ENCODE measurements around the gene ADGRD1.

Gene ADGRD1

DNA sequence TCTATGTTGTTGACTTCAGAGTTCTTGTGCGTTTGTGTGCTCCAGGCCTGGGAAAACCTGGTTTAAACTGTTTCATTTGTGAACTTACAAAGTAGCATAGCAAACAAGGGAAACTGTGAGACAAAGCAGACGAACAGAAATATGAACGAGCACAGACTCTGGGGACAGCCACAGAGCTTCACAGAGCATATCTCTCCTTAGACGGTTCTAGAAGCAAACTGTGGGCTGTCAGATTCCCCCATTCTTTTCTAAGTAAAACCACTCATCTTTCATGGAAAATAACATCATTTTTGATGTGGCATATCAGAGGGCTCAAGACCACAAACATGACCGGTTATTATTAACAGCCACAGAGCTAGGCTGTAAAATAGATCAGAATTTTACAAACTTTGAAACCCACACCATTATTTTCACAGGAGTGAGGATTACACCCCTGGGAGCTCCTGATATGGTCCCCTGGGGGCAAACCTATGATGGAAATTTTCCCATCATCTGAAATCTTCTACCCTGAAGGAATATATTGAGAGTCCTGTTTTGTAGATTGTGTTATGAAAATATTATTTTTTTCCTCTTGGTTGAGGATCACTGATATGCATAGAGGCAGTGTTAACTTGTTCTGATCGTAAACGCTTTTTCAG, 102.0 kb downstream of the ADGRD1 start:
- Mint-ChIP-seq H3K27ac (no peak overlapping the region), H3K27me3 (ENCODE audit: low read depth, poor library complexity) (peaks cover 33% of the 10 kb centered on the region), H3K4me3 (no peak overlapping the region), H3K9me3 (no peaks in the 10 kb centered on the region), H3K4me1 (peaks cover 66% of the 10 kb centered on the region), H3K36me3 (ENCODE audit: low read depth) (no peaks in the 10 kb centered on the region)
- DNase-seq, result no peak
- TF ChIP-seq, protein P1, sequence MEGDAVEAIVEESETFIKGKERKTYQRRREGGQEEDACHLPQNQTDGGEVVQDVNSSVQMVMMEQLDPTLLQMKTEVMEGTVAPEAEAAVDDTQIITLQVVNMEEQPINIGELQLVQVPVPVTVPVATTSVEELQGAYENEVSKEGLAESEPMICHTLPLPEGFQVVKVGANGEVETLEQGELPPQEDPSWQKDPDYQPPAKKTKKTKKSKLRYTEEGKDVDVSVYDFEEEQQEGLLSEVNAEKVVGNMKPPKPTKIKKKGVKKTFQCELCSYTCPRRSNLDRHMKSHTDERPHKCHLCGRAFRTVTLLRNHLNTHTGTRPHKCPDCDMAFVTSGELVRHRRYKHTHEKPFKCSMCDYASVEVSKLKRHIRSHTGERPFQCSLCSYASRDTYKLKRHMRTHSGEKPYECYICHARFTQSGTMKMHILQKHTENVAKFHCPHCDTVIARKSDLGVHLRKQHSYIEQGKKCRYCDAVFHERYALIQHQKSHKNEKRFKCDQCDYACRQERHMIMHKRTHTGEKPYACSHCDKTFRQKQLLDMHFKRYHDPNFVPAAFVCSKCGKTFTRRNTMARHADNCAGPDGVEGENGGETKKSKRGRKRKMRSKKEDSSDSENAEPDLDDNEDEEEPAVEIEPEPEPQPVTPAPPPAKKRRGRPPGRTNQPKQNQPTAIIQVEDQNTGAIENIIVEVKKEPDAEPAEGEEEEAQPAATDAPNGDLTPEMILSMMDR (IDR thresholded peaks at IDR 0.05), result no peak

DNA sequence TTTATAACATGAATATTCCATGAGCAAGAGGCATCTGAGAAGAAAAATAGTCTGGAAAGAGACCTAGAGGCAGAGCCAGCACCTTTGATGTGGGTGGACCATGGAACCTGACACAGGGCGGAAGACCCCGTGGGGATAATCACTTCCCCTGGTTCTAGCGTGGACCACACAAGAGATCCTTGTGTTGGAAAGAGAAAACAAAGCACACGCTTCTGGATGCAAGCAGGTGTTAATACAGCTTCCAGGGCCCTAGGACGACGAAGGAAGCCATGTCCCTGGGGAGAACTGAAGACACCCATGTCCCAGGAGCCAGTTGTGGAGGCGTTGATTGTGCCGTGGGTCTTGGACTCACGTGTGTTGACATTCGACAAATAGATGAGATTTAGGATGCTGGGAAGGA, 102.9 kb downstream of the ADGRD1 start:
- peaks cover 26% of the 10 kb centered on the region for H3K27me3 Mint-ChIP-seq (ENCODE audit: low read depth, poor library complexity)
- no peaks in the 10 kb centered on the region for H3K36me3 Mint-ChIP-seq (ENCODE audit: low read depth)
- DNase-seq, result no peak
- H3K4me1 Mint-ChIP-seq, result peaks cover 71% of the 10 kb centered on the region
- H3K27ac Mint-ChIP-seq, result peak overlapping the region; percentile 5
- TF ChIP-seq, protein P1 (IDR thresholded peaks at IDR 0.05), result no peak
- H3K9me3 Mint-ChIP-seq, result no peaks in the 10 kb centered on the region
- no peak overlapping the region for H3K4me3 Mint-ChIP-seq

- DNase-seq, result no peak
- Mint-ChIP-seq H3K4me3 (no peak overlapping the region), H3K9me3 (no peaks in the 10 kb centered on the region), H3K36me3 (ENCODE audit: low read depth) (no peaks in the 10 kb centered on the region), H3K27ac (no peak overlapping the region), H3K27me3 (ENCODE audit: low read depth, poor library complexity) (peaks cover 26% of the 10 kb centered on the region), H3K4me1 (peaks cover 67% of the 10 kb centered on the region)
- TF ChIP-seq, protein P1 (IDR thresholded peaks at IDR 0.05), result no peak
These were observed 103.6 kb downstream of the ADGRD1 start for GRCh38 chr12:131057211-131057721.

- Mint-ChIP-seq H3K27me3 (ENCODE audit: low read depth, poor library complexity) (peaks cover 20% of the 10 kb centered on the region), H3K27ac (peak overlapping the region; percentile 89), H3K4me1 (peaks cover 61% of the 10 kb centered on the region), H3K36me3 (ENCODE audit: low read depth) (no peaks in the 10 kb centered on the region), H3K4me3 (no peak overlapping the region), H3K9me3 (no peaks in the 10 kb centered on the region)
- TF ChIP-seq, protein P1 (IDR thresholded peaks at IDR 0.05), result no peak
- no peak for DNase-seq
These were observed 104.2 kb downstream of the ADGRD1 start for GRCh38 chr12:131057722-131058515.

DNA sequence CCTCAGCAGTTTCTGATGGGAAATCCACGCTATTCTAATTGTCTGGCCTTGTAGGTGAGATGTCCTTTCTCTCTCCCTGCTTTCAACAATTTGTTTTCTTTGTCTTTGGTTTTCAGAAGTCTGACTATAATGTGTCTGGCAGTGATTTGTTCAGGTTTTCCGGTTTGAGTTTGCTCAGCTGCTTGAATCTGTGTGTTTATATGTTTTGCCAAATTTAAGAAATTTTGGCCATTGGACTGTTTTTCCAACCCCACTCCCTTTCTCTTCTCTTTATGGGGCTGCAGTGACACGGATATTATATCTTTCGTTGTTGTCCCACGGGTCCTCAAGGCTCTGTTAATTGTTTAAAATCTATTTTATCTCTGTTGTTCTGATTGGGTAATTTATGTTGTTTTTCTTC, 105.0 kb downstream of the ADGRD1 start:
- Mint-ChIP-seq H3K36me3 (ENCODE audit: low read depth) (no peaks in the 10 kb centered on the region), H3K27ac (no peak overlapping the region)
- TF ChIP-seq, protein P1 (IDR thresholded peaks at IDR 0.05), result no peak

More for the DNA sequence above, 105.0 kb downstream of the ADGRD1 start:
- H3K27me3 Mint-ChIP-seq (ENCODE audit: low read depth, poor library complexity), result peaks cover 14% of the 10 kb centered on the region
- H3K4me1 Mint-ChIP-seq, result peaks cover 53% of the 10 kb centered on the region
- H3K4me3 Mint-ChIP-seq, result no peak overlapping the region
- DNase-seq, result no peak
- no peaks in the 10 kb centered on the region for H3K9me3 Mint-ChIP-seq

Data from nephron progenitor cell (in vitro differentiated cells).